RCC 7860 (cell line): ENCODE data around the gene OR4Q3.
"Not testable (repeated sequence)": the region's sequence is repeated elsewhere in the genome, so short reads cannot be mapped to it uniquely, and the experiment has no call there.

Source experiments
- DNase-seq: peaks from one replicate; pipeline ENCODE4 v3.0.0-alpha.2; 2015; ENCODE audit warnings: low spot score
- FAIRE-seq: peaks from 2 replicates; lab custom pipeline; 2012; peaks lifted over from hg19 to GRCh38; lab: Jason Lieb, UNC

Gene OR4Q3

DNA sequence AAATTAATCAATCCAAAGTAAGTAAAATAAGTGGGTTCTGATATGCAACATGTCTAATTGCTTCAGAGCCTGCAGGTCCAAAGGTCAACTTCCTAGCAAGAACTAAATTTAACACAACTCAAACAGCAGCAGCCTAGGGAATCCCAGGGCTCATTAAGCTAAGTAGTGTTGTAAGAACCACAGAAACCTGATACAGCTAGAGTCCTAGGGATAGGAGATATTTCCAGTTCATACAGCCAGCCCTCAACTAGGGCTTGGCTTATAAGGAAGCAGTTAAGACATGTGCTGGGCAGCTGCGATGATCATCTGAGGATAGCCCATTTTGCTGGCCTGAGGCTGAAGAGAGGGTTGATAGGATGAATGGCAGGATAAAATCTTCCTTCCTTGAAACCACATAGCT lies at the start of gene OR4Q3:
Gene OR4Q3, plus strand, starts transcription at position 316 of the 400 bp plus-strand sequence.
- DNase-seq (no peak), FAIRE-seq (no peak)

DNA sequence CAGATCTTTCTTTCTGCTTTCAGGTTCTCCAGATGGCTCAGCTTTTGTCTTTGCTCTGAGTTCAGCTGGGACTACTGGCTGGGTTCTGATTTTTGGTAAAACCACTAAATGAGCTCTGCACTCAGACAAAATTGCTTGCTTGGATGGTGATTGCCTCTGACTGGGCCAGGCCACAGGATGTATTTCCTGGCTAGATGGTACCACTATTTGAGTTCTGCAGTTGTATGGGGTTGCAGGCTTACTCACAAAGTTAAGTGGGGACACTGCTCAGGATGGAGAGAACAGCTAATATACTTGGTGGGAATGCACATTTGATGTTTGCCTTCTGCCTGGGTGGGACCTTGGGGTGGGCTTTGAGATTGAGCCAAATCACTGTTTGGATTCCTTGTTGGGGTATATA lies 14.0 kb upstream of the OR4Q3 start:
- FAIRE-seq (no peak), DNase-seq (no peak)

DNA sequence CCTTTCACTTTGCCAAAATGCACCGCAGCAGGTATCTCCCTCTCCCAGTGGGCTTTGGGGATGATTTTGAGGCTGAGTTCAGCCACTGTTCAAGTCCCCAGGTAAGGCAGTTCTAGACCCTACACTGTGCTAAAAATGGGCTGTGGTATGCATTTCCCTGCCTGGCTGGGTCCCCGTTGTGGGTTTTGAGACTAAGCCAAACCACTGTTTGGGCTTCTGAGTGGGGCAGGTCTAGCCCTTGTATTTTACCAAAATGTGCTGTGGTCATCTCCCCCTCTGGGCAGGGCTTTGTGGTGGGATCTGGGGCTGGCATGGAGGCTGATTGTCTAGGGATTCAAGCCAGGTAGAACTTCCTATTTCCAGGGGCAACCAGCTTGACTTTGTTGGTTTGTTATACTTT lies 13.6 kb upstream of the OR4Q3 start:
- no peak for DNase-seq
- no peak for FAIRE-seq

DNA sequence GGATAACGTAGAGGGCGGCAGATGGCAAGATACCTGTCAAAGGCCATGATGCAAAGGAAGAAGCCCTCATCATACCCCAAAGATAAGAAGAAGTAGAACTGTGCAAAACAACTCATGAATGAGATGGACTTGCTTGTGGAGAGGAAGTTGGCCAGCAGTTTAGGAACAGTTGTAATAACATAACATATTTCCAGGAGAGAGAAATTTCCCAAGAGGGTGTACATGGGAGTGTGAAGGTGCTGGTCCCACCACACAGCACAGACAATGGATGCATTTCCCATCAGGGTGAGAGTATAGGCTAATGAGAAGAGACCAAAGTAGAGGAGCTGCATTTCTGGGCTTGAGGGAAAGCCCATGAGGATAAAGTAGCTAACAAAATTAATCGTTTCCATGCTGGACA lies 9.5 kb upstream of the OR4Q3 start:
- FAIRE-seq, DNase-seq: not testable (repeated sequence)

DNA sequence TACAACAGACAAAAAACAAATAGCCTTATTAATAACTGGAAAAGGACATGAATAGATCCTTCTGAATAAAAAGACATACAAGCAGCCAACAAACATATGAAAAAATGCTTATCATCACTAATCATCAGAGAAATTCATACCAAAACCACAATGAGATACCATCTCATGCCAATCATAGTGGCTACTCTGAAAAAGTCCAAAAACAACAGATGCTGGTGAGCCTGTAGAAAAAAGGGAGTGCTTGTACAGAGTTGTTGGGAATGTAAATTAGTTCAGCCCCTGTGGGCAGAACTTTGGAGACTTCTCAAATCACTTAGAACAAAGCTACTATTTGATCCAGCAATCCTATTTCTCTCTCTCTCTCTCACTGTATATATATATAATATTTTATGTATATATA lies 8.9 kb downstream of the OR4Q3 start:
- not testable (repeated sequence) for DNase-seq, FAIRE-seq

DNA sequence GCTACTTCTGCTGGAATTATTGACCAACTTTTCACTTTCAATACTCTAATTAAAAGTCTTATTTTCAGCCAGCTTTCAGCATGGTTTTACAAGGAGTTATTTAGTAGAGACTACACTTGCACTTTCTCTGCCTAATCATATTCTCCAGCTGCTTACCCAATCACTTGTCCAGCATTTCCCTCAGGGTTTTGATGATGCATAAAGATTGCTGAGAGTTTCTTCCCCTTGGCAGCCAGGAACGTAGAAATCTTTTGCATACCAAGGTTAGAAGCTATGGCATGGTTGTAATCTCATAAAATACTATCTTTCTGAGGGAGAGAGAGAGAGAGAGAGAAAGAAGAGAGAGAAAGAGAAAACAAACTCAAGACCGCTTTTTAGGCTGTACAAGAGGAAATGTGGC lies 10.8 kb downstream of the OR4Q3 start:
- FAIRE-seq, result no peak
- no peak for DNase-seq

DNA sequence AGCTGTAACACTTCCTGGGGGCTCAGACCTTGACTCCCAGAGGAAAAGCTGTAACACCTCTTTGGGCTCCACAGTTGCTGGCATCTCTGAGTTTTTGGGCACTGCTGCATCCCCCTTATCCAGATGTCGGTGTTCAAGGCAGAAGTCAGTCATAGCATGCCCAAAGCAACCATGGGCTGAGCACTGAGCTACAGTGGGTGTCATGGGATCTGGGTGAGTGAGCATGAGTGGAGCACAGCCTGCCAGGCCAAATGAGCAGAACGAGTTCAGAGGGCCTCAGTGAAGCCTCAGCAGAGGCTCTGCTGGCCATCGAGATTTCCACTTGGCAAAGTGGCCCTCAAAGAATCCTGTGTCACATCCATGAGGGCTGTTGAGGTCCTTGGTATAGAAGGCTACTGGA lies 28.1 kb downstream of the OR4Q3 start:
- FAIRE-seq, DNase-seq: not testable (repeated sequence)

DNA sequence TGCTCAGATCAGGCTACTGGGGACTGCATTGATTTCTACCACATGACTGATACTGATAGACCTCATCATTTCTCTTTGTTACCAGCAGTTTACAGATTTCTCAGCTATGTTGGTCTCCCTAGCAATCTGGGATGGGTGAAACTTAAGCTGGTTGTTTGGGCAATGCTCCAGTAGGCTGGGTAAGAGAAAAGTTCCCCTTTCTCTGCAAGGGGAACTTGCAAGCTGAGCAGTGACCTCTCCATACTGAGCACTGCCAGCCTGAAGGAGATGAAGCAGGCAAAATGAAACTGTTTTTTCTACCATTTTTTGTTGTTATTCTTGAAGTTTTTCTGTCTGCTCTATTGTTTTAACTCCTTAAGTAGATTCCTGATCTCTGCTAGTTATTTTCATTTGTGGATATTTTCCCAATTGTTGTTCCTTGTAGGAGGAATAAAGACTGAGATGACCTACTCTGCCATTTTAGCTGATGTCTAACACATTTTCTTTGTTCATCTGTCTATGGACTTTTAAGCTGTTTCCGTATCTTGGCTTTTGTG lies 28.6 kb downstream of the OR4Q3 start:
- FAIRE-seq (no peak), DNase-seq (no peak)

DNA sequence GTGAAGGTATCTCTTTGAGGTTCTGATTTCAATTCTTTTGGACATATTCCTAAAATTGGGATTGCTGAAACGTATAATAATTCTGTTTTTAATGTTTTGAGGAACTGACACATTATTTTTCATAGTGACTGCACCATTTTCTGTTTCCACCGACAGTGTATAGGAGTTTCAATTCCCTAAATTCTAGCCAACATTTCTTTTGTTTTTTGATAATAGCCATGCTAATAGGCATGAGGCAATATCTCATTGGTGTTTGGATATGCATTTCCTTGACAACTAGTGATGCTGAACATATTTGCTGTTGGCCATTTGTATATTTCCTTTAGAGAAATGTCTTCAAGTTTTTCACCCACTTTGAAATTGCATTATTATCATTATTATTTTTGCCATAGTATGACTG lies 29.1 kb downstream of the OR4Q3 start:
- not testable (repeated sequence) for DNase-seq, FAIRE-seq

DNA sequence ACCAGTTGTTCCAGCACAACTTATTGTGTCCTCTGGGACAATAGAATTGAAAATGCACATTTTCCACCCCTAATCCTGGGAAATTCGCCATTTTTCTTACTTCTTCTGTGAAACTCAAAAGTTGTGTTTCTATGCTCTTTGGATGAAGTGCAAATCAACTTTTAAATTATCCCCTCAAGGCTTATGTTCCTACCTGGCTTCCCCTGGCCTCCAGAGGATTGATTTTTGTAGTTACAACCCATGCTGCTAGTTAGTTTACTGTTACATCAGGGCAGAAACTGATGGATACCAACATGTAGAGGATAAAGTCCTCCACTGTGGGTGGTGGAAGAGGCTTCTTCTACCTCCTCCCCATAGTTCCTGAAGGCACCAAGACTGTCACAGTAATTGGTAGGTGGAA lies 29.8 kb downstream of the OR4Q3 start, which contains the start of gene OR4M1:
Gene OR4M1, plus strand, starts transcription at position 301 of the 400 bp plus-strand sequence. CDS start 6,819 bp downstream, outside the sequence.
- not testable (repeated sequence) for DNase-seq, FAIRE-seq

DNA sequence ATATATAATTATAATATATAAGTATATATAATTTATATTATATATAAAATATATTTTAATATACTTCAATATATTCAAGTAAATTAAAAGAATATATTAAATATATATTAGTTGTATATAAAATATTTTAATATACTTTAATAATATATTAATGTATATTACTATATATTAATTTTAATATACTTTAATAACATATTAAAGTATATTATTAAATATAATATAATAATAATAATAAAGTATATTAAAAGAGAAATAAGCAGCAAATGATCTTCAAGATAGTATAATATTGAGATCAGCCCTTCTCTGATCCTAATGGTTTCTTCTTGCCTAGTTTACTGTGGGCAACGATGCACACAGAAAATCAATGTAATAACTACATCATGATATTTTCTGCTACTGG lies 32.2 kb downstream of the OR4Q3 start:
- peak; percentile 95 for FAIRE-seq
- no peak for DNase-seq

DNA sequence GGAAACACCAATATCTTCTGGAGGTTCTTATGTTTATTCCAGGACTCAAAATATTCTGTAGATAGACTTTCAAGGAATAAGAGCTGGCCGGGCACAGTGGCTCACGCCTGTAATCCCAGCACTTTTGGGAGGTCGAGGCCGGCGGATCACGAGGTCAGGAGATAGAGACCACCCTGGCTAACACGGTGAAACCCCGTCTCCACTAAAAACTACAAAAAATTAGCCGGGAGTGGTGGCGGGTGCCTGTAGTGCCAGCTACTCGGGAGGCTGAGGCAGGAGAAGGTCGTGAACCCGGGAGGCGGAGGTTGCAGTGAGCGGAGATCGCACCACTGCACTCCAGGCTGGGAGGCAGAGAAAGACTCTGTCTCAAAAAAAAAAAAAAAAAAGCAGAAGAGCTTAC lies 42.5 kb downstream of the OR4Q3 start:
- FAIRE-seq, DNase-seq: not testable (repeated sequence)

DNA sequence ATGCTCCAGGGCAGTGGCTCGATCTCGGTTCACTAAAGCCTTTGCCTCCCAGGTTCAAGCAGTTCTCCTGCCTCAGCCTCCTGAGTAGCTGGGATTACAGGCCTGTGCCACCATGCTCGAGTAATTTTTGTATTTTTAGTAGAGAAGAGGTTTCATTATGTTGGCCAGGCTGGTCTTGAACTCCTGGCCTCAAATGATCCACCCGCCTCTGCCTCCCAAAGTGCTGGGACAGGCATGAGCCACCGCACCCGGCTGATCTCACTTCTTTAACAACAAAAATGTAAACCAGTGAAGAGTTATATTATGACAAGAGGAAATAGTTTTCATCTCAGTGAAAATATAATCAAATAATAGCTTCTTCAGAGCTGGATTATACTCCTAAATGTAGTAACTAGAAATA lies 43.9 kb downstream of the OR4Q3 start:
- not testable (repeated sequence) for DNase-seq, FAIRE-seq

DNA sequence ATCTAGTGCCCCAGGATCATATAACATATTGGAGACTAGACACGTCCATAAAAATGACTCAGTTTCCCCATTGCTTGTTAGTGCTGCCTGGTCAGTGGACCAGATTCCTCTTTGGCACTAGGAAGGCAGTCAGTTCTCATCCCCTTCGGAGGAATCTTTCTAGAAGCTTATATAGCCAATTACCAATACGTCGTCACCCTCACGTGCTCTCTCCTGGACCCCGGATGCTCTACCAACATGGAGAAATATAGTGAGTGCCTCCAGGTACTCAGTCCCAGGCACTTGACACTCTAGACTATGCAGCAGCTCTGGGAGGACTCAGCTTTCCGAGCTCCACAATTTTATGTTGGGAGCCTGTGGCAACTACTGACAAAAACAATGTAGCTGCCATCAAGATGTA lies 44.8 kb downstream of the OR4Q3 start:
- FAIRE-seq, DNase-seq: not testable (repeated sequence)

DNA sequence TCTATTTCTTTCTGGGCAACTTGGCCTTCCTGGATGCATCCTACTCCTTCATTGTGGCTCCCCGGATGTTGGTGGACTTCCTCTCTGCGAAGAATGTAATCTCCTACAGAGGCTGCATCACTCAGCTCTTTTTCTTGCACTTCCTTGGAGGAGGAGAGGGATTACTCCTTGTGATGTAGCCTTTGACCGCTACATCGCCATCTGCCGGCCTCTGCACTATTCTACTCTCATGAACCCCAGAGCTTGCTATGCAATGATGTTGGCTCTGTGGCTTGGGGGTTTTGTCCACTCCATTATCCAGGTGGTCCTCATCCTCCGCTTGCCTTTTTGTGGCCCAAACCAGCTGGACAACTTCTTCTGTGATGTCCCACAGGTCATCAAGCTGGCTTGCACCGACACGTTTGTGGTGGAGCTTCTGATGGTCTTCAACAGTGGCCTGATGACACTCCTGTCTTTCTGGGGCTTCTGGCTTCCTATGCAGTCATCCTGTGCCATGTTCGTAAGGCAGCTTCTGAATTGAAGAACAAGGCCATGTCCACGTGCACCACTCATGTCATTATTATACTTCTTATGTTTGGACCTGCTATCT lies 53.2 kb downstream of the OR4Q3 start:
- not testable (repeated sequence) for FAIRE-seq

More for the DNA sequence above, 53.2 kb downstream of the OR4Q3 start:
- not testable (repeated sequence) for DNase-seq
